ENCODE measurements around the gene GATA2.

- TF ChIP-seq CTCF (IDR thresholded peaks at IDR 0.05) (no peak), POLR2A (IDR thresholded peaks at IDR 0.05) (no peak)
Observed at GRCh38 chr3:128541246-128541645, 48.2 kb upstream of the GATA2 start.
